Measurements from ENCODE around the gene C1orf159.

C1orf159 gene

GRCh38 chr1:1049318-1050165 is 66.3 kb downstream of the C1orf159 start:
- DNase-seq = no peak

GRCh38 chr1:1048765-1049164 is 67.1 kb downstream of the C1orf159 start:
- no peak for DNase-seq

GRCh38 chr1:1047963-1048362 is 67.9 kb downstream of the C1orf159 start:
- no peak for DNase-seq

- no peak for DNase-seq
These were observed 68.5 kb downstream of the C1orf159 start for GRCh38 chr1:1047407-1047806.

GRCh38 chr1:1046767-1047166 is 69.1 kb downstream of the C1orf159 start:
- DNase-seq = no peak

GRCh38 chr1:1046243-1046642 is 69.6 kb downstream of the C1orf159 start:
- DNase-seq = no peak

GRCh38 chr1:1045129-1045528 is 70.8 kb downstream of the C1orf159 start:
- no peak for DNase-seq

- DNase-seq = no peak
These were observed 71.3 kb downstream of the C1orf159 start for GRCh38 chr1:1044455-1045078.

- no peak for DNase-seq
These were observed 72.0 kb downstream of the C1orf159 start for GRCh38 chr1:1043921-1044320.

GRCh38 chr1:1043411-1043810 is 72.5 kb downstream of the C1orf159 start:
- DNase-seq = no peak

GRCh38 chr1:1042835-1043234 is 73.1 kb downstream of the C1orf159 start:
- no peak for DNase-seq

GRCh38 chr1:1041873-1042272 is 74.0 kb downstream of the C1orf159 start:
- DNase-seq = no peak

- no peak for DNase-seq
These were observed 74.8 kb downstream of the C1orf159 start for GRCh38 chr1:1041092-1041523.

GRCh38 chr1:1040004-1040991 is 75.6 kb downstream of the C1orf159 start:
- peak; percentile 83 for DNase-seq

- no peak for DNase-seq
These were observed 76.6 kb downstream of the C1orf159 start for GRCh38 chr1:1039145-1039910.

GRCh38 chr1:1038694-1039093 is 77.2 kb downstream of the C1orf159 start:
- DNase-seq = no peak

- DNase-seq = no peak
These were observed 78.2 kb downstream of the C1orf159 start for GRCh38 chr1:1037366-1038327.

GRCh38 chr1:1035291-1035943 is 80.5 kb downstream of the C1orf159 start:
- no peak for DNase-seq

- no peak for DNase-seq
These were observed 81.5 kb downstream of the C1orf159 start for GRCh38 chr1:1034439-1034781.

- no peak for DNase-seq
These were observed 82.0 kb downstream of the C1orf159 start for GRCh38 chr1:1033731-1034438.
